Measurements from ENCODE around the gene PTPN11. TPM values are rescaled to one million over a fixed set of nuclear protein-coding genes. Genes with fewer than 3 reads are reported as not detected.

PTPN11 gene
- total RNA-seq, 1 experiment from 2014 or later: 181 TPM

GRCh38 chr12:112420740-112421139 lies 2.0 kb downstream of the PTPN11 start:
- Histone ChIP-seq H2AFZ (ENCODE audit: low read depth, low read length, poor library complexity, severe bottlenecking) (no peak overlapping the region), H3K36me3 (ENCODE audit: control insufficient read depth in 1 of 2, insufficient read depth in 2 of 2, low read length in 2 of 2) (no peaks in the 10 kb centered on the region; a peak in 1 of 4 replicates), H4K20me1 (ENCODE audit: insufficient read depth) (no peaks in the 10 kb centered on the region), H3K9me2 (ENCODE audit: insufficient read depth) (no peaks in the 10 kb centered on the region), H3K79me2 (ENCODE audit: insufficient read depth, low read length) (peaks cover 72% of the 10 kb centered on the region), H3K9ac (ENCODE audit: low read length) (no peak overlapping the region), H3K4me2 (ENCODE audit: low read length) (no peak overlapping the region), H3K4me3 (replicated peaks in 1 of 2; ENCODE audit: low read depth in 1 of 2, low read length in 2 of 2) (no peak overlapping the region), H3K9me3 (ENCODE audit: control insufficient read depth in 1 of 2, insufficient read depth in 1 of 2, low read depth in 1 of 2, low read length in 2 of 2) (no peaks in the 10 kb centered on the region), H3K4me1 (ENCODE audit: control insufficient read depth in 1 of 2, insufficient read depth in 2 of 2, low read length in 2 of 2) (peaks cover 6 to 11% of the 10 kb centered on the region in 2 experiments; a peak in 2 of 4 replicates), H3K27me3 (ENCODE audit: insufficient read depth, low read length) (no peaks in the 10 kb centered on the region), H3K27ac (ENCODE audit: low read depth, low read length) (no peak overlapping the region)
- no peak for ATAC-seq
- no peak for DNase-seq (ENCODE audit: low read depth, low spot score)
- RAD21 ChIA-PET (ENCODE audit: low non-redundant PET in 1 of 2, low total read pairs in 2 of 2, uncharacterized antibody in 2 of 2, unreplicated experiment in 2 of 2): no interaction called here
- CTCF ChIA-PET: no interaction called here
- BruUV-seq (replicated peaks): no TSS peak
- TF ChIP-seq TCF7L2 (IDR thresholded peaks at IDR 0.05; ENCODE audit: borderline replicate concordance, extremely low read depth, insufficient read depth, insufficient read length) (no peak), SP1 (IDR thresholded peaks at IDR 0.05; ENCODE audit: low read depth) (no peak), CBX3 (IDR thresholded peaks at IDR 0.05; ENCODE audit: low read depth) (no peak), FOSL1 (IDR thresholded peaks at IDR 0.05; ENCODE audit: low read depth) (no peak), POLR2AphosphoS5 (IDR thresholded peaks at IDR 0.05; ENCODE audit: low read depth, low read length) (no peak), ATF3 (IDR thresholded peaks at IDR 0.05) (no peak), ZFX (IDR thresholded peaks at IDR 0.05) (no peak), ZNF274 (IDR thresholded peaks at IDR 0.05; ENCODE audit: low read depth, low read length) (no peak), SRF (IDR thresholded peaks at IDR 0.05; ENCODE audit: low read depth) (no peak), EGR1 (IDR thresholded peaks at IDR 0.05; ENCODE audit: low read depth) (no peak), YY1 (IDR thresholded peaks at IDR 0.05; ENCODE audit: extremely low read depth, insufficient replicate concordance, low read depth, low read length) (no peak)
- TF ChIP-seq, protein P1, sequence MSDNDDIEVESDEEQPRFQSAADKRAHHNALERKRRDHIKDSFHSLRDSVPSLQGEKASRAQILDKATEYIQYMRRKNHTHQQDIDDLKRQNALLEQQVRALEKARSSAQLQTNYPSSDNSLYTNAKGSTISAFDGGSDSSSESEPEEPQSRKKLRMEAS (IDR thresholded peaks at IDR 0.05): no peak
- TF ChIP-seq, protein P2, sequence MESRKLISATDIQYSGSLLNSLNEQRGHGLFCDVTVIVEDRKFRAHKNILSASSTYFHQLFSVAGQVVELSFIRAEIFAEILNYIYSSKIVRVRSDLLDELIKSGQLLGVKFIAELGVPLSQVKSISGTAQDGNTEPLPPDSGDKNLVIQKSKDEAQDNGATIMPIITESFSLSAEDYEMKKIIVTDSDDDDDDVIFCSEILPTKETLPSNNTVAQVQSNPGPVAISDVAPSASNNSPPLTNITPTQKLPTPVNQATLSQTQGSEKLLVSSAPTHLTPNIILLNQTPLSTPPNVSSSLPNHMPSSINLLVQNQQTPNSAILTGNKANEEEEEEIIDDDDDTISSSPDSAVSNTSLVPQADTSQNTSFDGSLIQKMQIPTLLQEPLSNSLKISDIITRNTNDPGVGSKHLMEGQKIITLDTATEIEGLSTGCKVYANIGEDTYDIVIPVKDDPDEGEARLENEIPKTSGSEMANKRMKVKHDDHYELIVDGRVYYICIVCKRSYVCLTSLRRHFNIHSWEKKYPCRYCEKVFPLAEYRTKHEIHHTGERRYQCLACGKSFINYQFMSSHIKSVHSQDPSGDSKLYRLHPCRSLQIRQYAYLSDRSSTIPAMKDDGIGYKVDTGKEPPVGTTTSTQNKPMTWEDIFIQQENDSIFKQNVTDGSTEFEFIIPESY (IDR thresholded peaks at IDR 0.05; ENCODE audit: extremely low read depth, insufficient replicate concordance, low read length): no peak
- POLR2A ChIA-PET: no interaction called here
- intact Hi-C loops (cut with micrococcal nuclease): no loop called here

Measured in HCT116 (cell line).